ENCODE measurements around the gene CAP2.

GRCh38 chr6:17472653-17473183 lies 79.3 kb downstream of the CAP2 start:
- TF ChIP-seq, protein P1, sequence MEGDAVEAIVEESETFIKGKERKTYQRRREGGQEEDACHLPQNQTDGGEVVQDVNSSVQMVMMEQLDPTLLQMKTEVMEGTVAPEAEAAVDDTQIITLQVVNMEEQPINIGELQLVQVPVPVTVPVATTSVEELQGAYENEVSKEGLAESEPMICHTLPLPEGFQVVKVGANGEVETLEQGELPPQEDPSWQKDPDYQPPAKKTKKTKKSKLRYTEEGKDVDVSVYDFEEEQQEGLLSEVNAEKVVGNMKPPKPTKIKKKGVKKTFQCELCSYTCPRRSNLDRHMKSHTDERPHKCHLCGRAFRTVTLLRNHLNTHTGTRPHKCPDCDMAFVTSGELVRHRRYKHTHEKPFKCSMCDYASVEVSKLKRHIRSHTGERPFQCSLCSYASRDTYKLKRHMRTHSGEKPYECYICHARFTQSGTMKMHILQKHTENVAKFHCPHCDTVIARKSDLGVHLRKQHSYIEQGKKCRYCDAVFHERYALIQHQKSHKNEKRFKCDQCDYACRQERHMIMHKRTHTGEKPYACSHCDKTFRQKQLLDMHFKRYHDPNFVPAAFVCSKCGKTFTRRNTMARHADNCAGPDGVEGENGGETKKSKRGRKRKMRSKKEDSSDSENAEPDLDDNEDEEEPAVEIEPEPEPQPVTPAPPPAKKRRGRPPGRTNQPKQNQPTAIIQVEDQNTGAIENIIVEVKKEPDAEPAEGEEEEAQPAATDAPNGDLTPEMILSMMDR (IDR thresholded peaks at IDR 0.05), result no peak
- no peak for TF ChIP-seq POLR2AphosphoS5 (IDR thresholded peaks at IDR 0.05)

Data from transverse colon (tissue), 4 donors.